Activated CD4-positive, alpha-beta T cell treated with anti-CD3 and anti-CD28 coated beads, Interleukin-2, amount 50 U/mL, for 48 hours (primary cell): ENCODE measurements around the gene ZDHHC11.
"Not testable (repeated sequence)": the region's sequence is repeated elsewhere in the genome, so short reads cannot be mapped to it uniquely, and the experiment has no call there.

ENCODE experiments used
- DNase-seq, 2 experiments: peaks; one replicate each; pipeline ENCODE4 v3.0.0-alpha.2; 2020

The ZDHHC11 gene

GRCh38 chr5:850511-851006 lies at the start of gene ZDHHC11:
TSS of gene ZDHHC11 (minus strand) at chr5:850986. CDS start at chr5:850602, 384 bp downstream.
- no peak for DNase-seq

GRCh38 chr5:893711-894110 lies 42.9 kb upstream of the ZDHHC11 start:
- DNase-seq, result no peak

GRCh38 chr5:893137-893506 lies 42.3 kb upstream of the ZDHHC11 start:
- DNase-seq, result no peak

- DNase-seq, result peak; percentile 85
Measured at GRCh38 chr5:892394-893136, 41.8 kb upstream of the ZDHHC11 start, which contains the start of the genes BRD9 and TRIP13. TSS of gene BRD9 (minus strand) at chr5:892801. CDS start at chr5:892657, 144 bp downstream. TSS of gene TRIP13 (plus strand) at chr5:892884. CDS start at chr5:892999, 115 bp downstream.

- peak in 1 of 2 experiments; percentile 26 for DNase-seq
Measured at GRCh38 chr5:891837-892393, 41.1 kb upstream of the ZDHHC11 start.

- no peak for DNase-seq
Measured at GRCh38 chr5:891117-891836, 40.5 kb upstream of the ZDHHC11 start.

GRCh38 chr5:889075-889710 lies 38.4 kb upstream of the ZDHHC11 start:
- no peak for DNase-seq

- DNase-seq, result no peak
Measured at GRCh38 chr5:888638-889035, 37.9 kb upstream of the ZDHHC11 start.

- no peak for DNase-seq
Measured at GRCh38 chr5:887947-888637, 37.3 kb upstream of the ZDHHC11 start.

- DNase-seq, result no peak
Measured at GRCh38 chr5:886716-887325, 36.0 kb upstream of the ZDHHC11 start.

- no peak for DNase-seq
Measured at GRCh38 chr5:886036-886435, 35.2 kb upstream of the ZDHHC11 start.

GRCh38 chr5:885529-885928 lies 34.7 kb upstream of the ZDHHC11 start:
- no peak for DNase-seq

- no peak for DNase-seq
Measured at GRCh38 chr5:885127-885442, 34.3 kb upstream of the ZDHHC11 start.

GRCh38 chr5:884345-885126 lies 33.8 kb upstream of the ZDHHC11 start:
- DNase-seq, result no peak

- DNase-seq, result no peak
Measured at GRCh38 chr5:883475-884181, 32.8 kb upstream of the ZDHHC11 start.

- no peak for DNase-seq
Measured at GRCh38 chr5:882253-883183, 31.7 kb upstream of the ZDHHC11 start.

GRCh38 chr5:881551-881935 lies 30.8 kb upstream of the ZDHHC11 start:
- DNase-seq, result no peak

GRCh38 chr5:880816-881550 lies 30.2 kb upstream of the ZDHHC11 start:
- no peak for DNase-seq

GRCh38 chr5:878677-879076 lies 27.9 kb upstream of the ZDHHC11 start:
- not testable (repeated sequence) for DNase-seq
